GM18505 (cell line): ENCODE results near the gene CYSRT1.
A peak's percentile ranks its signal among the peaks of the same experiment; 100 is the strongest.

Source experiments
- ATAC-seq: cut with Tn5 transposase; IDR thresholded peaks from one replicate; pipeline ENCODE4 v1.9.1; 2021; ENCODE audit not compliant: unreplicated experiment
- POLR2A ChIP-seq: IDR thresholded peaks from 4 replicates; pipeline ENCODE4 v1.6.1; 2011; ENCODE audit warnings: borderline replicate concordance; ENCODE audit not compliant: insufficient read depth, insufficient read length; ENCODE audit errors: extremely low read depth

Gene CYSRT1

GRCh38 chr9:137221095-137221505, 3.9 kb upstream of the CYSRT1 start:
- no peak for TF ChIP-seq POLR2A
- no peak for ATAC-seq

- ATAC-seq, result no peak
- TF ChIP-seq POLR2A, result no peak
Measured at GRCh38 chr9:137221506-137222111, 3.4 kb upstream of the CYSRT1 start.

- no peak for TF ChIP-seq POLR2A
- ATAC-seq, result peak; percentile 1
Measured at GRCh38 chr9:137222190-137223077, 2.5 kb upstream of the CYSRT1 start, which contains the start of gene RNF208. Gene RNF208 (minus strand): TSS chr9:137222240. CDS start chr9:137221212, 1,028 bp downstream.

- peak; percentile 92 for TF ChIP-seq POLR2A
- peak; percentile 57 for ATAC-seq
Measured at GRCh38 chr9:137223078-137223970, 1.6 kb upstream of the CYSRT1 start.

GRCh38 chr9:137225699-137226331, 841 bp downstream of the CYSRT1 start:
- TF ChIP-seq POLR2A, result no peak
- ATAC-seq, result no peak

- TF ChIP-seq POLR2A, result no peak
- ATAC-seq, result no peak
Measured at GRCh38 chr9:137226338-137227053, 1.5 kb downstream of the CYSRT1 start.

- ATAC-seq, result no peak
- TF ChIP-seq POLR2A, result no peak
Measured at GRCh38 chr9:137227054-137227852, 2.3 kb downstream of the CYSRT1 start, which contains the start of gene RNF224. Gene RNF224 (plus strand): TSS chr9:137227502. CDS start chr9:137228336, 834 bp downstream.

- no peak for ATAC-seq
- no peak for TF ChIP-seq POLR2A
Measured at GRCh38 chr9:137227853-137228505, 3.0 kb downstream of the CYSRT1 start.

- no peak for TF ChIP-seq POLR2A
- no peak for ATAC-seq
Measured at GRCh38 chr9:137228506-137228967, 3.6 kb downstream of the CYSRT1 start.

- TF ChIP-seq POLR2A, result no peak
- no peak for ATAC-seq
Measured at GRCh38 chr9:137228968-137229896, 4.3 kb downstream of the CYSRT1 start.
